PC-9 (cell line): ENCODE results near the gene MLC1. TPM values are rescaled to one million over a fixed set of nuclear protein-coding genes. Genes with fewer than 3 reads are reported as not detected.

Experiments
- BruUV-seq: library from RNA; stranded (reverse); fragments of 400-500 nt; replicated peaks from 2 replicates; lab custom pipeline; 2021; lab: Mats Ljungman, UMichigan
- CTCF ChIA-PET: fragments of 300-600 bp; sonication (Branson Sonifier 250); formaldehyde crosslinking; loops from one replicate; lab custom pipeline; 2022; ENCODE audit warnings: antibody characterized with exemption; lab: Charles Lee
- POLR2A ChIA-PET: fragments of 300-600 bp; sonication (Branson Sonifier 250); formaldehyde crosslinking; loops from one replicate; lab custom pipeline; 2022; ENCODE audit warnings: antibody characterized with exemption; ENCODE audit not compliant: unreplicated experiment; lab: Charles Lee
- DNase-seq, 2 experiments: peaks; one replicate each; pipeline versions ENCODE4 v3.0.0 to v3.0.0-alpha.2; 2015 to 2022; ENCODE audit warnings: mixed read lengths in 1 of 2
- H2AFZ ChIP-seq: fragments of 200-600 bp; sonication (generic); 2 replicates; pipeline ENCODE4 v1.8.1; 2017; ENCODE audit warnings: antibody characterized with exemption
- H3F3A ChIP-seq: fragments of 200-600 bp; sonication (generic); 2 replicates; pipeline ENCODE4 v1.8.1; 2017; ENCODE audit warnings: antibody characterized with exemption, mild to moderate bottlenecking, low read depth; ENCODE audit not compliant: insufficient read depth
- H3K27ac ChIP-seq: fragments of 200-600 bp; sonication (generic); 2 replicates; pipeline ENCODE4 v1.6.1; 2016; ENCODE audit warnings: mixed run types
- H3K27me3 ChIP-seq: fragments of 200-600 bp; sonication (generic); 2 replicates; pipeline ENCODE4 v1.6.1; 2016; ENCODE audit warnings: low read depth, mixed run types; ENCODE audit not compliant: insufficient read depth
- H3K36me3 ChIP-seq: fragments of 200-600 bp; sonication (generic); 2 replicates; pipeline ENCODE4 v1.6.1; 2016; ENCODE audit warnings: low read depth, mixed run types
- H3K4me1 ChIP-seq: fragments of 200-600 bp; sonication (generic); replicated peaks from 2 replicates; pipeline ENCODE4 v1.6.1; 2016; ENCODE audit warnings: mixed run types; ENCODE audit not compliant: insufficient read depth
- H3K4me2 ChIP-seq: fragments of 200-600 bp; sonication (generic); 2 replicates; pipeline ENCODE4 v1.6.1; 2017; ENCODE audit warnings: mixed run types
- H3K4me3 ChIP-seq: fragments of 200-600 bp; sonication (generic); 2 replicates; pipeline ENCODE4 v1.6.1; 2016; ENCODE audit warnings: mixed run types
- H3K79me2 ChIP-seq: fragments of 200-600 bp; sonication (generic); 2 replicates; pipeline ENCODE4 v1.6.1; 2017; ENCODE audit warnings: low read depth, mixed run types
- H3K9me2 ChIP-seq: fragments of 200-600 bp; sonication (generic); 2 replicates; pipeline ENCODE4 v1.8.1; 2017; ENCODE audit warnings: mild to moderate bottlenecking; ENCODE audit not compliant: insufficient read depth
- H3K9me3 ChIP-seq: fragments of 200-600 bp; sonication (generic); 2 replicates; pipeline ENCODE4 v1.8.1; 2016; ENCODE audit warnings: low read depth; ENCODE audit not compliant: insufficient read depth
- H4K20me1 ChIP-seq: fragments of 200-600 bp; sonication (generic); 2 replicates; pipeline ENCODE4 v1.8.1; 2017; ENCODE audit not compliant: insufficient read depth
- CTCF ChIP-seq: fragments of 200-600 bp; sonication (generic); conservative IDR thresholded peaks from 2 replicates; pipeline ENCODE4 v1.6.1; 2017; ENCODE audit warnings: mixed run types, antibody characterized with exemption, mild to moderate bottlenecking, moderate library complexity
- EZH2 ChIP-seq: fragments of 200-600 bp; sonication (generic); IDR thresholded peaks from 2 replicates; pipeline ENCODE4 v1.8.0; 2017; ENCODE audit warnings: antibody characterized with exemption, low read depth
- intact Hi-C: fragments of 100-400 bp; cut with micrococcal nuclease; formaldehyde crosslinking; loops from one replicate; pipeline ENCODE4 v1.10.0; 2022; ENCODE audit not compliant: unreplicated experiment
- total RNA-seq: library from RNA; stranded (reverse); gene quantifications from 2 replicates; pipeline ENCODE4 v1.2.3, GENCODE V29; 2021

MLC1 gene
- total RNA-seq, 1 experiment from 2014 or later = not detected

- BruUV-seq = no TSS peak
Measured at GRCh38 chr22:50032941-50033601, 52.2 kb downstream of the MLC1 start.

GRCh38 chr22:50032109-50032871, 52.9 kb downstream of the MLC1 start:
- Histone ChIP-seq H3K9me3 (no peaks in the 10 kb centered on the region), H3K36me3 (no peaks in the 10 kb centered on the region), H3K27ac (no peak overlapping the region), H3K79me2 (no peaks in the 10 kb centered on the region), H3K4me1 (peaks cover 10% of the 10 kb centered on the region), H3K9me2 (no peaks in the 10 kb centered on the region), H3K27me3 (peaks cover 69% of the 10 kb centered on the region), H3F3A (peaks cover 10% of the 10 kb centered on the region; the same call in 1 of the 2 replicates), H3K4me2 (no peak overlapping the region), H4K20me1 (0 out of 2 replicates have a peak, but pooled peaks cover 4% of the 10 kb centered on the region), H3K4me3 (no peak overlapping the region), H2AFZ (no peak overlapping the region)
- BruUV-seq = no TSS peak
- ChIA-PET CTCF (no interaction called here), POLR2A (no interaction called here)
- TF ChIP-seq EZH2 = no peak
- no peak for TF ChIP-seq CTCF
- intact Hi-C loops = loop anchor here (5.0 to 10.0 kb wide), 2 partner anchors 40 to 113 kb away; no protein-coding TSS in a partner anchor
- no peak for DNase-seq

More at GRCh38 chr22:50032941-50033601, 52.2 kb downstream of the MLC1 start:
- H3K4me2 ChIP-seq = no peak overlapping the region
- H3F3A ChIP-seq = peaks cover 6% of the 10 kb centered on the region
- H3K27ac ChIP-seq = no peak overlapping the region
- no peaks in the 10 kb centered on the region for H3K79me2 ChIP-seq
- no peak overlapping the region for H3K4me3 ChIP-seq
- H3K36me3 ChIP-seq = no peaks in the 10 kb centered on the region
- 0 out of 2 replicates have a peak, but pooled peaks cover 4% of the 10 kb centered on the region for H4K20me1 ChIP-seq
- no peaks in the 10 kb centered on the region for H3K9me2 ChIP-seq
- CTCF ChIA-PET = no interaction called here
- H2AFZ ChIP-seq = no peak overlapping the region
- peaks cover 73% of the 10 kb centered on the region for H3K27me3 ChIP-seq
- intact Hi-C loops = loop anchor here (5.0 to 10.0 kb wide), 2 partner anchors 41 to 112 kb away; no protein-coding TSS in a partner anchor
- H3K4me1 ChIP-seq = peaks cover 3% of the 10 kb centered on the region; the same call in 1 of the 2 replicates
- H3K9me3 ChIP-seq = no peaks in the 10 kb centered on the region
- POLR2A ChIA-PET = no interaction called here
- no peak for DNase-seq
- TF ChIP-seq EZH2 (no peak), CTCF (no peak)
